A172 (cell line): ENCODE results near the gene DRAM2. TPM values are rescaled to one million over a fixed set of nuclear protein-coding genes. Genes with fewer than 3 reads are reported as not detected.
A peak's percentile ranks its signal among the peaks of the same experiment; 100 is the strongest.

Source experiments
- DNase-seq: peaks from one replicate; pipeline ENCODE4 v3.0.0-alpha.2; 2015; ENCODE audit warnings: low spot score
- total RNA-seq: library from RNA; depleted of rRNA; stranded (reverse); fragments of >200 nt; shearing (Covaris generic); gene quantifications from 2 replicates; pipeline ENCODE4 v1.2.3, GENCODE V29; 2014; rRNA removed

Gene DRAM2
- 44.3 and 61.1 TPM in 2 replicates for total RNA-seq

GRCh38 chr1:111139956-111140679, at the start of gene DRAM2, which contains the start of gene CEPT1:
TSS of gene DRAM2 (minus strand) at chr1:111140093. CDS start at chr1:111131554, 8,539 bp downstream.
TSS of gene CEPT1 (plus strand) at chr1:111140223. CDS start at chr1:111147715, 7,492 bp downstream.
- DNase-seq = peak; percentile 84

- DNase-seq = no peak
Measured at GRCh38 chr1:111184663-111185062, 44.8 kb upstream of the DRAM2 start.

- DNase-seq = no peak
Measured at GRCh38 chr1:111183308-111184069, 43.6 kb upstream of the DRAM2 start.

- no peak for DNase-seq
Measured at GRCh38 chr1:111182052-111182451, 42.2 kb upstream of the DRAM2 start.

- no peak for DNase-seq
Measured at GRCh38 chr1:111179968-111180533, 40.2 kb upstream of the DRAM2 start.

GRCh38 chr1:111176678-111177077, 36.8 kb upstream of the DRAM2 start:
- DNase-seq = no peak

- no peak for DNase-seq
Measured at GRCh38 chr1:111175349-111175748, 35.5 kb upstream of the DRAM2 start.

- DNase-seq = no peak
Measured at GRCh38 chr1:111174070-111174469, 34.2 kb upstream of the DRAM2 start.

GRCh38 chr1:111172463-111172862, 32.6 kb upstream of the DRAM2 start:
- no peak for DNase-seq

GRCh38 chr1:111164151-111164550, 24.3 kb upstream of the DRAM2 start:
- no peak for DNase-seq

GRCh38 chr1:111163363-111163762, 23.5 kb upstream of the DRAM2 start:
- no peak for DNase-seq

- DNase-seq = no peak
Measured at GRCh38 chr1:111162488-111162880, 22.6 kb upstream of the DRAM2 start.

GRCh38 chr1:111161843-111162487, 22.1 kb upstream of the DRAM2 start:
- no peak for DNase-seq

- no peak for DNase-seq
Measured at GRCh38 chr1:111157431-111157830, 17.5 kb upstream of the DRAM2 start.

- no peak for DNase-seq
Measured at GRCh38 chr1:111154021-111154999, 14.4 kb upstream of the DRAM2 start.

- no peak for DNase-seq
Measured at GRCh38 chr1:111151838-111152237, 11.9 kb upstream of the DRAM2 start.

- DNase-seq = no peak
Measured at GRCh38 chr1:111148376-111148881, 8.5 kb upstream of the DRAM2 start.

- no peak for DNase-seq
Measured at GRCh38 chr1:111147948-111148347, 8.1 kb upstream of the DRAM2 start.

- no peak for DNase-seq
Measured at GRCh38 chr1:111145963-111146768, 6.3 kb upstream of the DRAM2 start.

GRCh38 chr1:111145542-111145941, 5.6 kb upstream of the DRAM2 start:
- no peak for DNase-seq
